CD8-positive, alpha-beta memory T cell (primary cell): ENCODE results near the gene CFAP119. TPM values are rescaled to one million over a fixed set of nuclear protein-coding genes. Genes with fewer than 3 reads are reported as not detected.

ENCODE experiments used
- CTCF ChIA-PET: fragments of 350-600 bp; sonication (Branson Sonifier 250); formaldehyde crosslinking; loops from one replicate; lab custom pipeline; 2021; ENCODE audit warnings: antibody characterized with exemption; lab: Charles Lee
- POLR2A ChIA-PET: fragments of 350-600 bp; sonication (Branson Sonifier 250); formaldehyde crosslinking; loops from one replicate; lab custom pipeline; 2021; ENCODE audit warnings: antibody characterized with exemption; lab: Charles Lee
- DNase-seq, 5 donors: peaks; one replicate each; pipeline versions ENCODE4 v3.0.0 to v3.0.0-alpha.2; 2020 to 2022; ENCODE audit warnings: mixed read lengths in 1 of 5
- H3K27ac ChIP-seq: one replicate; pipeline ENCODE4 v1.7.0; 2013; ENCODE audit warnings: low read depth, mild to moderate bottlenecking, low read length, moderate library complexity
- H3K27me3 ChIP-seq: 2 replicates; pipeline ENCODE4 v1.7.0; 2013; ENCODE audit warnings: low read length, mild to moderate bottlenecking; ENCODE audit not compliant: insufficient read depth, poor library complexity, severe bottlenecking
- H3K36me3 ChIP-seq: 2 replicates; pipeline ENCODE4 v1.7.0; 2013; ENCODE audit warnings: mild to moderate bottlenecking, low read length, moderate library complexity; ENCODE audit not compliant: insufficient read depth
- H3K4me1 ChIP-seq: 2 replicates; pipeline ENCODE4 v1.7.0; 2013; ENCODE audit warnings: mild to moderate bottlenecking, low read length, moderate library complexity; ENCODE audit not compliant: insufficient read depth
- H3K4me3 ChIP-seq: 2 replicates; pipeline ENCODE4 v1.7.0; 2013; ENCODE audit warnings: mild to moderate bottlenecking, low read length
- H3K9me3 ChIP-seq: 2 replicates; pipeline ENCODE4 v1.7.0; 2013; ENCODE audit warnings: mild to moderate bottlenecking, low read length
- H3K27ac Mint-ChIP-seq, 8 donors: one replicate each; pipeline ENCODE4 v1.8.0; 2020 to 2021; ENCODE audit warnings: mixed read lengths in 8 of 8, mild to moderate bottlenecking in 6 of 8, inconsistent platforms in 3 of 8, moderate library complexity in 3 of 8
- H3K27me3 Mint-ChIP-seq, 2 donors: one replicate each; pipeline ENCODE4 v1.8.0; 2020 to 2021; ENCODE audit warnings: mixed read lengths in 2 of 2, mild to moderate bottlenecking in 1 of 2, moderate library complexity in 1 of 2
- H3K36me3 Mint-ChIP-seq, 3 donors: one replicate each; pipeline ENCODE4 v1.8.0; 2020 to 2021; ENCODE audit warnings: mixed read lengths in 3 of 3, inconsistent platforms in 1 of 3, mild to moderate bottlenecking in 1 of 3
- H3K4me1 Mint-ChIP-seq, 3 donors: one replicate each; pipeline ENCODE4 v1.8.0; 2020 to 2021; ENCODE audit warnings: mixed read lengths in 3 of 3, inconsistent platforms in 1 of 3, mild to moderate bottlenecking in 1 of 3
- H3K4me3 Mint-ChIP-seq, 7 donors: one replicate each; pipeline ENCODE4 v1.8.0; 2020 to 2021; ENCODE audit warnings: mixed read lengths in 7 of 7, mild to moderate bottlenecking in 6 of 7, moderate library complexity in 4 of 7, inconsistent platforms in 2 of 7
- H3K9me3 Mint-ChIP-seq, 5 donors: one replicate each; pipeline ENCODE4 v1.8.0; 2020 to 2022; ENCODE audit warnings: mixed read lengths in 5 of 5, mild to moderate bottlenecking in 3 of 5, moderate library complexity in 2 of 5, inconsistent platforms in 1 of 5
- polyA plus RNA-seq: library from polyadenylated mRNA; unstranded; fragments of 300-500 nt; fragmentation: Illumina TruSeq; gene quantifications from one replicate; pipeline ENCODE4 v1.2.3, GENCODE V29; 2021
- total RNA-seq, 2 experiments: library from RNA; stranded (reverse); gene quantifications; one replicate each; pipeline ENCODE4 v1.2.3, GENCODE V29; 2021

Gene CFAP119
- total and polyA plus RNA-seq, 3 experiments from 2014 or later, result 0.25 to 6.9 (median 6.5) TPM

DNA sequence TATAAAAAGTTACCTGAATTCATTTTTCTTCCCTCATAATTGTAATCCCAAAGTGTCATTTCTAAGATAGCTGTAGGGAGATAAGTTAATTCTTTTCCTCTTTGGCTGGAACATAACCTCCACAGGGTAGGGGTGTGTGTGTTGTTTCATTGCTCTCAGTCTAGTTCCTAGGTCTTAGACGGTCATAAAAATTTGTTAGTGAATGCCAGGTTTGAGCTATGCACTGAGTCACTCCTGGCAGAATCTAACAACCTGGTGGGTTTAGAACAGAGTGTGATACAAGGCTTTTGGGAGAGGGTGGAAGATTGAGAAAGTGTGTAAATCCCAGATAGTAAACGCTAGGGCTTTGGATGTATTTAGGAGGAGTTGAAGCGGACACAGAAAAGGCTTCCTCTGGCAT, 14.5 kb downstream of the CFAP119 start:
- H3K27ac Mint-ChIP-seq, result peak overlapping the region; percentile 57 to 96 (median 90)
- H3K4me3 Mint-ChIP-seq, result peak overlapping the region; percentile 86 to 96 (median 90)
- DNase-seq, result no peak

DNA sequence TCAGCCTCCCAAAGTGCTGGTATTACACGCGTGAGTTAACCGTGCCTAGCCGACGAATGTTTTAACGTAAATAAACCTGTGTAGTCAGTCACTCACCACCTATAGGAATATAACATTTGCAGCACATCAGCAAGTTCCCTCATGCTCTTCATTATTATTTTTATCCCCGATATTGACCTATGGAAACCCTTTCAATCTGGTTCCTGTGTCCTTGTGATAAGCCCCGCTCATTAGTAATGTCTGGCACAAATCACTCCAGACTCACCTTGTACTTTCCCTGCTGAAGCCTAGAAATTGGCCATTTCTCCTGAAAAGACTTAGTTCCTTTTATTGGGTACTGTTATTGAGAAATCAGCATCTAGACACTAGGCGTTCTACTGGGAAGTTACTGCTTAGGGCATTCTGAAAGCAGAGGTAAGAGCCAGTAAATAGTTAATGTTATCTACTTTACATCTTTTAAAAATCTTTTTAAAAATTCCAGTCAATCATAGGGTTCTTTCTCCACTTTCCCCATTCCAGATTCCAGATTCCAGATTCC, 15.2 kb downstream of the CFAP119 start:
- Mint-ChIP-seq H3K27ac (peak overlapping the region in 7 of 8 donors; percentile 57 to 96 (median 88)), H3K9me3 (no peaks in the 10 kb centered on the region), H3K36me3 (peaks cover 4 to 49% (median 14%) of the 10 kb centered on the region in 3 donors), H3K4me3 (no peak overlapping the region), H3K4me1 (peaks cover 22 to 35% (median 34%) of the 10 kb centered on the region in 3 donors), H3K27me3 (no peaks in the 10 kb centered on the region)
- no peak for DNase-seq
- Histone ChIP-seq H3K36me3 (peaks cover 7% of the 10 kb centered on the region), H3K27ac (no peak overlapping the region), H3K27me3 (no peaks in the 10 kb centered on the region), H3K4me3 (no peak overlapping the region), H3K9me3 (no peaks in the 10 kb centered on the region), H3K4me1 (peaks cover 14% of the 10 kb centered on the region)
- ChIA-PET CTCF (interaction anchor here (1.4 to 1.6 kb wide), 2 partner anchors 22 to 35 kb away, joined by 3 to 4 read pairs; no protein-coding TSS in a partner anchor), POLR2A (no interaction called here)

More for the DNA sequence above, 14.5 kb downstream of the CFAP119 start:
- CTCF ChIA-PET, result interaction anchor here (0.7 to 1.6 kb wide), 5 partner anchors 10 to 155 kb away, joined by 3 to 5 read pairs (median 3); no protein-coding TSS in a partner anchor
- Mint-ChIP-seq H3K9me3 (no peaks in the 10 kb centered on the region), H3K27me3 (no peaks in the 10 kb centered on the region), H3K36me3 (peaks cover 4 to 44% (median 11%) of the 10 kb centered on the region in 3 donors), H3K4me1 (peaks cover 22 to 35% (median 34%) of the 10 kb centered on the region in 3 donors)
- H3K4me3 ChIP-seq, result peak overlapping the region; percentile 75
- H3K27ac ChIP-seq, result peak overlapping the region; percentile 72
- no peaks in the 10 kb centered on the region for H3K27me3 ChIP-seq
- peaks cover 7% of the 10 kb centered on the region for H3K36me3 ChIP-seq
- no peaks in the 10 kb centered on the region for H3K9me3 ChIP-seq
- peaks cover 14% of the 10 kb centered on the region for H3K4me1 ChIP-seq
- POLR2A ChIA-PET, result interaction anchor here (0.6 to 1.4 kb wide), 11 partner anchors 14 to 680 kb away, joined by 3 to 5 read pairs (median 4); partner anchors contain the start of genes FBRS and SRCAP

DNA sequence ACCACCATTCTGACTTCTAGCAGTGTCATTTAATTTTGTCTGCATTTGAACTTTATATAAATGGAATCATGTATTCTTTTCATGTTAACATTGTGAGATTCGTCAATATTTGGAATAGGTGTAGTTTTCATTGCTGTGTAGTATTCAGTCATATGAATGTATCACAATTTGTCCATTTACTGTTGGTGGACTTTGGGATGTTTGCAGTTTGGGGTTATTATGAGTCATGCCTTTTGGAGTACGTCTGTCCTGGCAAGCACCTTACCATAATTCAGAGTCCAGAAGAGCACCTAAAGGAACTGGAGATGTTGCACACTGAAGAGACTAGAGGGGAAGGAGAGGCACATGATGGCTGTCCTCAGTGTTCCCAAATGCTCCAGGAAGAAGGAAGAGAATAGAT, 16.8 kb downstream of the CFAP119 start:
- Histone ChIP-seq H3K4me1 (peaks cover 14% of the 10 kb centered on the region), H3K27me3 (no peaks in the 10 kb centered on the region), H3K4me3 (no peak overlapping the region), H3K9me3 (no peaks in the 10 kb centered on the region), H3K27ac (no peak overlapping the region), H3K36me3 (peaks cover 7% of the 10 kb centered on the region)
- ChIA-PET POLR2A (interaction anchor here (0.5 kb wide), 1 partner anchor 675 kb away, joined by 3 read pairs; no protein-coding TSS in a partner anchor), CTCF (no interaction called here)
- Mint-ChIP-seq H3K4me3 (no peak overlapping the region), H3K36me3 (peaks cover 0 to 47% (median 10%) of the 10 kb centered on the region in 3 donors), H3K9me3 (no peaks in the 10 kb centered on the region), H3K27me3 (no peaks in the 10 kb centered on the region), H3K27ac (peak overlapping the region in 5 of 8 donors; percentile 5 to 73 (median 45)), H3K4me1 (peaks cover 27 to 39% (median 31%) of the 10 kb centered on the region in 3 donors)
- DNase-seq, result no peak

DNA sequence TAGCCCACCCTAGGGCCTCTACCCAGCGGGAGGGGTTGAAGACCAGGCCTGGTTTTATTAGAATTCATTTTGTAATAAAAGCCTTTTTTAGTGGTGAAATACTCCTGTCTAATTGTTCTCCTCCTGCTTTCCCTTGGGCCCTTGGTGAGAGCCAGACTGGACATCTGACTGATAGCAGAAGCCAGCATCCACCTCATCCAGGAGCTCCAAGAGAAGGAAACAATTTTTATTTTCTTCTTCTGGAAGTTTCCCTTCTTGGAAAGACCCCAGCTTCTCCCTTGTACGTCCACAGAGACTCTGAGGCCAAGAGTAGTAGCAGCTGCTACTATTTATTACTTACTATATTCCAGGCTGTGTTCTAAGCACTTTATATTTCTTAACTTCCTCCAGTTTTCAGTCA, 17.7 kb downstream of the CFAP119 start:
- H3K4me1 Mint-ChIP-seq, result peaks cover 20 to 31% (median 23%) of the 10 kb centered on the region in 3 donors
- peaks cover 7% of the 10 kb centered on the region for H3K36me3 ChIP-seq

DNA sequence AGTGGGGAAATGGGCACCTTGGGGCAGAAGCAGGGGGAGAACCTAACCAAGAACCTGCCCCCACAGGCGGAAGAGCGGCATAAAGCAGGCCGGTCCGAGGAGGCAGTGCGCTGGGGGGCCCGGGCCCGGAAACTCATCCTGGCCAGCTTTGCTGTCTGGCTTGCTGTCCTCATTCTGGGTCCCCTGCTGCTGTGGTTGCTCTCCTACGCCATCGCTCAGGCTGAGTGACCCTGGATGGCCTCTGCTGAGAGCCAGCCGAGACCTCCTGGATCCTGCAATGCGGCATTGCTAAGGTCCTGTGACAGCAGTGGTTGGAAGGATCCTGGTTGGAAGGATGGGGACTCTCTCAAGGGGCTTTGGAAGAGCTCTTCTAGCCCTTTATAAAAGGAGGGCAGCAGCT, 18.1 kb downstream of the CFAP119 start:
- Mint-ChIP-seq H3K36me3 (peaks cover 0 to 48% (median 10%) of the 10 kb centered on the region in 3 donors), H3K27me3 (no peaks in the 10 kb centered on the region), H3K4me1 (peaks cover 19 to 26% (median 22%) of the 10 kb centered on the region in 3 donors), H3K27ac (peak overlapping the region in 3 of 8 donors; percentile 12 to 76 (median 18)), H3K9me3 (no peaks in the 10 kb centered on the region), H3K4me3 (peak overlapping the region in 1 of 7 donors; percentile 51)
- peak in 1 of 5 donors; percentile 44 for DNase-seq
- POLR2A ChIA-PET, result no interaction called here
- Histone ChIP-seq H3K36me3 (peaks cover 9% of the 10 kb centered on the region), H3K27me3 (no peaks in the 10 kb centered on the region), H3K4me3 (no peak overlapping the region), H3K9me3 (no peaks in the 10 kb centered on the region), H3K4me1 (peaks cover 7% of the 10 kb centered on the region), H3K27ac (no peak overlapping the region)
- CTCF ChIA-PET, result interaction anchor here (1.4 kb wide), 1 partner anchor 70 kb away, joined by 3 read pairs; no protein-coding TSS in a partner anchor

More for the DNA sequence above, 17.7 kb downstream of the CFAP119 start:
- CTCF ChIA-PET, result interaction anchor here (1.4 kb wide), 1 partner anchor 70 kb away, joined by 3 read pairs; no protein-coding TSS in a partner anchor
- Mint-ChIP-seq H3K9me3 (no peaks in the 10 kb centered on the region), H3K27ac (peak overlapping the region in 1 of 8 donors; percentile 23), H3K27me3 (no peaks in the 10 kb centered on the region), H3K4me3 (peak overlapping the region in 1 of 7 donors; percentile 19), H3K36me3 (peaks cover 0 to 44% (median 10%) of the 10 kb centered on the region in 3 donors)
- DNase-seq, result no peak
- no peak overlapping the region for H3K4me3 ChIP-seq
- H3K9me3 ChIP-seq, result no peaks in the 10 kb centered on the region
- H3K27me3 ChIP-seq, result no peaks in the 10 kb centered on the region
- peaks cover 8% of the 10 kb centered on the region for H3K4me1 ChIP-seq
- H3K27ac ChIP-seq, result no peak overlapping the region
- POLR2A ChIA-PET, result no interaction called here

DNA sequence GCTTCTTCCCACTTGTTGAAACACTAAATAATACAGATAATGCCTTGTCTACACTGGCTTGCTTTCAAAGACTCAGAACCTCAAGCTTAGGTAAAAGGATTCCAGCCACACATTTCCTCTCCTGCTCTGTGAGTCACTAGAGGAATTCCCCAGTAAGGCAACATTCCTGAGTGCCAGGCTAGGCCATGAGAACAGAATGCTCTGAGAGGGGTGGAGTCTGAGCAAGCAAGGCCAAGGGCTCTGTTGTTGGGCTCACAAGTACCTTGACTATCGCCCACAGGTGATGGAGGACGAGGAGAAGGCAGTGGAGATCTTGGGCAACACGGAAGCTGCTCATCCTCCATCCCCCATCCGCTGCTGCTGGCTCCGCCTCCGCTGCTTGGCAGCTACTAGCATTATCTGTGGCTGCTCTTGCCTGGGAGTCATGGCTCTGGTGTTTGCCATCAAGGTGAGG, 20.4 kb downstream of the CFAP119 start:
- CTCF ChIA-PET, result no interaction called here
- Histone ChIP-seq H3K4me1 (no peaks in the 10 kb centered on the region), H3K27ac (no peak overlapping the region), H3K4me3 (no peak overlapping the region), H3K36me3 (peaks cover 25% of the 10 kb centered on the region), H3K9me3 (no peaks in the 10 kb centered on the region), H3K27me3 (no peaks in the 10 kb centered on the region)
- POLR2A ChIA-PET, result interaction anchor here (0.6 kb wide), 2 partner anchors 68 to 1099 kb away, joined by 3 to 4 read pairs; no protein-coding TSS in a partner anchor
- peak overlapping the region in 2 of 7 donors; percentile 46 to 48 for H3K4me3 Mint-ChIP-seq
- no peak for DNase-seq
- H3K9me3 Mint-ChIP-seq, result no peaks in the 10 kb centered on the region
- H3K27me3 Mint-ChIP-seq, result no peaks in the 10 kb centered on the region
- peaks cover 6 to 66% (median 18%) of the 10 kb centered on the region in 3 donors for H3K36me3 Mint-ChIP-seq
- H3K27ac Mint-ChIP-seq, result peak overlapping the region in 4 of 8 donors; percentile 16 to 56 (median 44)
- peaks cover 5 to 10% (median 8%) of the 10 kb centered on the region in 3 donors for H3K4me1 Mint-ChIP-seq

DNA sequence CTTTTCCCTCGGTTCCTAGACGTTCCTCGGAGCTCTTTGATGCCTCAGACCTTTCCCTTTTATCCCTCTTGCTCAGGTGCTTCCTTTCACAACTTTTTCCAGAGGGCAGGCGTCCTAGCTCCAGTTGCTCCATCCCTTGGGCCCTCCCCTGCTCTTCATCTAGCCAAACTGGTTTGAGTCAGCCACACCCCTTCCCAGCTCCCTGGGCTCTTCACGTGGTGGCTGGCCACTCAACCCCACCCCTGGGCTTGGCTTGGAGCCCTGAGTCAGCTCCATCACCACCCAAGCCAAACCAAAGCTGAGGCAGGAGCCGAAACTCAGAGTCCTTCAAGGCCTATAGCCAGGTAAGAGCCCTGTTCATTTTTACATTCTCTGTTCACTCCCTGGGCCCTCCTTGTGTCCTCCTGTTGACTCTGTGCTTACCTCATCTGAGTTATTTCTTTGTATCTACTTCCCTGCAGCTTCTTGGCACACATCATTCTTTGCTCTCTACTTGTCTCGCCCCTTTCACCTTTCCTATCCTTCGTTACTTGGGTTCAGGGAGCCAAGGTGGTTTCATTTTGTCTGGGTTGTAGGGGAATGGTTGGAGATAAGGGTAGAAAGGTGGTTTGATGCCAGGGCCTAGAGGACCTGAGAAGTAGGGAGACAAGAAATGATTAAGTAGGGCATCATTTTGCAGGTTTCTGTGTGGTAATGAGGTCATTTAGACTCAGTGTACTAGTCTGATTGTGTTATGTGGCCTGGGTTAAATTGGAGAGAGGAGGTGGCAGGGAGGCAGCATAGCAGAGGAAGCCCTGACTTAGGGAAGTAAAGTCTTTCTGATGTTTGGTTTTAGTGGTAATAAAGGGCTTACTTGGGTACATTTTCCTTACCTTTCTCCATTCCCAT, 21.3 kb downstream of the CFAP119 start:
- Mint-ChIP-seq H3K27me3 (no peaks in the 10 kb centered on the region), H3K27ac (peak overlapping the region in 7 of 8 donors; percentile 6 to 84 (median 69)), H3K9me3 (no peaks in the 10 kb centered on the region), H3K4me3 (no peak overlapping the region), H3K36me3 (peaks cover 6 to 74% (median 20%) of the 10 kb centered on the region in 3 donors), H3K4me1 (peaks cover 5 to 10% (median 8%) of the 10 kb centered on the region in 3 donors)
- ChIA-PET POLR2A (no interaction called here), CTCF (no interaction called here)
- Histone ChIP-seq H3K4me3 (no peak overlapping the region), H3K4me1 (no peaks in the 10 kb centered on the region), H3K27ac (no peak overlapping the region), H3K9me3 (no peaks in the 10 kb centered on the region), H3K27me3 (no peaks in the 10 kb centered on the region), H3K36me3 (peaks cover 33% of the 10 kb centered on the region)
- peak in 1 of 5 donors; percentile 16 for DNase-seq
